ENCODE data around the gene FOSB.
A peak's percentile ranks its signal among the peaks of the same experiment; 100 is the strongest.
"Not testable (repeated sequence)": the region's sequence is repeated elsewhere in the genome, so short reads cannot be mapped to it uniquely, and the experiment has no call there.

Gene FOSB
- total RNA-seq, result 23.4 to 282 (median 194) reads per million in 4 experiments

GRCh38 chr19:45467456-45468158 is at the start of gene FOSB:
Gene FOSB (plus strand): TSS chr19:45467996. CDS start chr19:45468587, 591 bp downstream.
- DNase-seq, result peak; percentile 97

DNA sequence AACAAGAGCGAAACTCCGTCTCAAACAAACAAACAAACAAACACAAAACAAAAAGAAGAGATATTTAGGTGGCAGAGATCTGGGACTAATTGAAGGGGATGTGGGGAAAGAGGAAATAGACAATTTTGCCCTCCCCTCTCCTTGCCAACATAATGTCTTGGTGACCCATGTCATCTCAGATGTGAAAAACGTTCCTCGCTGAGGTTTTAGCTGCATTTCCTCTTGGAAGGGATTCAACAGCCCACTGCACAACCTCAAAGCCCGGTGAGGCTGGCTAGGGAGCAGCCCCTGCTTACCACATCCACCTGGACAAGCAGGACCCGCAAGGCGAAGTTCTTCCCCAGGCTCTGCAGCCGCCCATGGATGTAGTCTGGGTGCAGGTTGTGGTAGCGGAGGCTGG is 49.0 kb upstream of the FOSB start:
- no peak for DNase-seq

GRCh38 chr19:45419396-45419795 is 48.4 kb upstream of the FOSB start:
- no peak for DNase-seq

DNA sequence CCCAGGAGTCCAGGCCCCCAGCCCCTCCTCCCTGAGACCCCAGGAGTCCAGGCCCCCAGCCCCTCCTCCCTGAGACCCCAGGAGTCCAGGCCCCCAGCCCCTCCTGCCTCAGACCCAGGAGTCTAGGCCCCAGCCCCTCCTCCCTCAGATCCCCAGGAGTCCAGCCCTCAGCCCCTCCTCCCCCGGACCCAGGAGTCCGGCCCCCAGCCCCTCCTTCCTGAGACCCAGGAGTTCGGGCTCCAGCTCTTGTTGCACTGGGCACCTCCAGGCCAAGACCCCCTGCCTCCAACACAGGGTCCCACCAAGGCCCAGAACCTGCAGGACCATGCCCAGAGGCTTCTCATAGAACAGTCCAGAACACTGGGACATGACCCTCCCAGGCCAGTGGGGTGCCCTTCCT is 47.9 kb upstream of the FOSB start:
- DNase-seq, result no peak

- DNase-seq, result no peak
Observed at GRCh38 chr19:45420356-45420755, 47.4 kb upstream of the FOSB start.

DNA sequence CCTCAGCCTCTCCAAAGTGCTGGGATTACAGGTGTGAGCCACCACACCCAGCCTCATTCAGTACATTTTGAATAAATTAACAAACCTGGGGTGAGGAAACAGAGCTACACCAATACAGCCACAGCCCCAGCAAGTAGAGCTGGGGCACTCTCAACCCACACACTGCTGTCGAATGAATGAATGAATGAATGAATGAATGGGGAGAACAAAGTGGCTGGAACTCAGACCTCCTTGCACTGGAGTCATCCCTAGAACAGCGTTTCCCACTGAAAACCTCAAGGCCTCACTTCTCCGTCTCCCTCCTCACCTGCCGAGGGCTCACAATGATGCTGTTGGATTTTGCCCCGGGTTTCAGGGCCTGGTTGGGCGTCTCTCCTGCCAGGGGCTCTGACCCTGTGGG is 46.9 kb upstream of the FOSB start:
- no peak for DNase-seq

DNA sequence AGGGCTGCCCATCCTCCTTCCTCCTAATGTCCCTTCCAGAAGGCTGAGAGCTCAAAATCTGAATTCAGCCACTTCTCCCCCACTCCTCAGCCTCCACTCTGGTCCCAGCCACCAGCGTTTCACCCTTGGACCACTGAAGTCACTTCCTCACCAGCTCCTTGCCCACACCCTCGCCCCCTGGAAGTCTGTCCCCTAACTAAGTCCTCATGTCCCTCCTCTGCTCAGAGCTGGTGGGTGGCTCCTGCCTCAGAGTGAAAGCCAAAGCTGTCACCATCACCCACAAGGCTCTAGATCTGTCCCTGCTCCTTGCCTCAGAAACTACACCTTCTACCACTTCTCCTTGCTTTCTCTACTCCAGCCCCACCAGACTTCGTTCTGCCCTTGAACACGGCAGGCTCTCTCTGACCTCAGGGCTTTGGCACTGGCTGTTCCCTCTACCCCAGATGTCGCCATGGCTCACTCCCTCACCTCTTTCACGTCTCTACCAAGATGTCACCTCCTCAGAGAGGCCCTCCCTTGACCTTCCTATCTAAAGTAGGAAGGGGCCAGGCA is 45.8 kb upstream of the FOSB start:
- no peak for DNase-seq

GRCh38 chr19:45423033-45423588 is 44.7 kb upstream of the FOSB start:
- DNase-seq, result peak; percentile 76

GRCh38 chr19:45423589-45424190 is 44.1 kb upstream of the FOSB start, which contains the start of gene ERCC1:
Gene ERCC1 (minus strand): TSS chr19:45423917. CDS start chr19:45423374, 543 bp downstream.
- no peak for DNase-seq

DNA sequence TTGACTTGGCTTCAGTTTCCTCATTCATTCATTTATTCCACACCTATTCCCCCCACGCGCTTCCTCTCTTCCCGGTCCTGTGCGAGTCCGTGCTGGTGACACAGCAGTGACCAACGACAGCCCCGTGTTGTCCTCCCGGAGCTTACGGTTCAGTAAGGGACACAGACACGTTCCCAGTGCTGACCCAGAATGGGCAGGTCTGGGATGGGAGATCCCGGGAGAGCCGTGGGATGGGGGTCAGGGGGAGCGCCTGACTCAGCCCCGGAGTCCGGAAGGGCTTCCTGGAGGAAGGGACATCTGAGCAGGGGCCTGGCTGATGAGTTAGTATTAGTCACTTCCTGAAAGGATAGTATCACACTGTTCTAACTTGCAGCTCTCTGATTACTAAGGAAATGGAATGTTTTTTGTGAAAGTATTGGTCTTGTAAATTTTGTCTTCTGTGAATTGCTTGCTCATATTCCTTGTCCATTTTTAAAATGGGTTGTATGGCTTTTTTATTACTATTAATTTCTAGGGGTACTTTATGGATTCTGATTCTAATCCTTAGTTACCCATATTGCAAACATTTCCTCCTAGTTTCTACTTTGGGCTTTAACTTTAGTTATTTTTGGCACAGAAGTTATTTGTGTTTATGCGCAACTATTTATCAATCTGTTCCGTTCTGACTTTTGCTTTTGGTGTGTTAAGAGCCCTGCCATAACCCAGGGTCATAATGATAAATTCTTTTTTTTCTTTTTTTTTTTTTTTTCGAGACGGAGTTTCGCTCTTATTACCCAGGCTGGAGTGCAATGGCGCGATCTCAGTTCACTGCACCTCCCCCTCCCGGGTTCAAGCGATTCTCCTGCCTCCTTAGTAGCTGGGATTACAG is 43.4 kb upstream of the FOSB start:
- no peak for DNase-seq

- no peak for DNase-seq
Observed at GRCh38 chr19:45428384-45429231, 39.2 kb upstream of the FOSB start.

DNA sequence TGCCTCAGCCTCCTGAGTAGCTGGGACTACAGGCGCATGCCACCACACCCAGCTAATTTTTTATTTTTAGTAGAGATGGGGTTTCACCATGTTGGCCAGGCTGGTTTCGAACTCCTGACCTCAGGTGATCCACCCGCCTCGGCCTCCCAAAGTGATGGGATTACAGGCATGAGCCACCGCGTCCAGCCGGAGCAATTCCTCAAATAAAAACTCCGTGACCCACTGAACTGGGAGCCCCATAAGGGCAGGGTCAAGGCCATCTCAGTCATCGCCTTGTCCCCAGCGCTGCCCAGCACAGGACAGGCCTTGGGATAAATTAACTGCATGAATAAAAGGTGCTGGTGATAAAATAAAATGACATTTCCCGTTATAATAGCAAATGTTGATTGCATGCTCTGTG is 37.9 kb upstream of the FOSB start:
- not testable (repeated sequence) for DNase-seq

DNA sequence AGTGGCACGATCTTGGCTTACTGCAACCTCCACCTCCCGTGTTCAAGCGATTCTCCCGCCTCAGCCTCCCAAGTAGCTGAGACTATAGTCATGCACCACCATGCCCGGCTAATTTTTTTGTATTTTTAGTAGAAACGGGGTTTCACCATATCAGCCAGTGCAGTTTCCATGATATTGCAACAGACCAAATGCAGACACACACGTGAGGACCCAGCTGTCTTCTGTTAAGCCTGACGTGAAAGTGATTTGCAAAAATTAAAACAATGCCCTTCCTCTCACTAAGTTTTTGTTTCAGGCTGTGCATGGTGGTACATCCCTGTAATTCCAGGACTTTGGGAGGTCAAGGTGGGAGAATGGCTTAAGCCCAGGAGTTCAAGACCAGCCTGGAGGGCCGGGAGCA is 36.8 kb upstream of the FOSB start:
- not testable (repeated sequence) for DNase-seq

GRCh38 chr19:45432543-45432942 is 35.3 kb upstream of the FOSB start:
- not testable (repeated sequence) for DNase-seq

DNA sequence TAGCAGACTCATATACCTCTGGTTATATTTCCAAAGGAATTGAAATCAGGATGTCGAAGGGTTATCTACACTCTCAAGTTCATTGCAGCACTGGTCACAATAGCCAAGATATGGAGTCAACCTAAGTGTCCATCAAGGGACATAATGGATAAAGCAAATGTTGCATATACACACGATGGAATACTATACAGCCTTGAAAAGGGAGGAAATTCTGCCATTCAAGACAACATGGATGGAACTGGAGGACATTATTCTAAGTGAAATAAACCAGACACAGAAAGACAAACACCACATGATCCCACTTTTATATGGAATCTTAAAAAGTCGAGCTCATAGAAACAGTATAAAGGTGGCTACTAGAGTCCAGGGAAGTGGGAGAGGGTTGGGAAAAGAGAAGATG is 30.5 kb upstream of the FOSB start:
- no peak for DNase-seq

DNA sequence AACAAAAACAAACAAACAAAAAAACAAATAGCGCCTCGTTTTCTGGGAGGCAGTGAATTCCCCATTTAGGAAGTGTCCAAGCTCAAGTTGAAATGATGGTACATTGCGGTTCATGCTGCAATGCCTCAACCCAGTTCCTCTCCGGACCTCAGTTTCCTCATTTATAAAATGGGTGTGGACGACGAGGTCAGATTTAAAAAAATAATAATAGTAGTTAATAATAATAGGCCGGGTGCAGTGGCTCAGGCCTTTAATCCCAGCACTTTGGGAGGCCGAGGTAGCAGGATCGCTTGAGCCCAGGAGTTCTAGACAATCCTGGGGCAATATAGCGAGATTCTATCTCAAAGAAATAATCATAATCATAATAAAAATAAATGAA is 28.6 kb upstream of the FOSB start:
- DNase-seq, result no peak

- peak; percentile 84 for DNase-seq
Observed at GRCh38 chr19:45439569-45440258, 28.1 kb upstream of the FOSB start.

GRCh38 chr19:45440259-45440638 is 27.5 kb upstream of the FOSB start:
- DNase-seq, result no peak

DNA sequence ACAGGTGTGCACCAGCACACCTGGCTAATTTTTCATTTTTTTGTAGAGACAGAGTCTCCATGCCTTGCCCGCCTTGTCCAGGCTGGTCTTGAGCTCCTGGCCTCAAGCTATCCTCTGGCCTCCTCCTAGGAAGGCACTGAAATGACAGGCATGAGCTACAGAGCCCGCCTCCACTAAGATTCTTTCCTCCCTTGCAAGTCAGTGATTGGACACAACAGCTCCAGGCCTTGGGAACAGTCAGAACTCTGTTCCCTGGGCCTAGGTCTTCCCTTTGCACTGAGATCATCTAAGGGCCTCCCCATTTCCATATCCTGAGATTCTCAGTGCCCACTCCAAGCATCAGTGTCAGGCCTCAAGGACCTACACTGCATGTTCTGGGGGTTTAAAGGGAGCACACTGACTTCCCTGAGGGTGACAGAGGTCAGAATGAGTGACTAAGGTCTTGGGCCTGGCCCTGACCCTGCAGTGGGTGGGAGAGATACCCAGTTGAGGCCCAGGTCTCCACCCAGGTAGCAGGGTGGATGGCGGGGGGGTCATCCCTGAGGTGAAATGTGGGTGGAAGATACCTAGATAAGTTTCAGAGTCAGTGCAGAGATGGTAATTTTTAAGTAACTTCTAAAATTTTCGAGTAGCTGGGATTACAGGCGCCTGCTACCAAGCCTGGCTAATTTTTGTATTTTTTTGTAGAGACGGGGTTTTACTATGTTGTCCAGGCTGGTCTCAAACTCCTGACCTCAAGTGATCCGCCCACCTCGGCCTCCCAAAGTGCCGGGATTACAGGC is 26.7 kb upstream of the FOSB start:
- no peak for DNase-seq

- no peak for DNase-seq
Observed at GRCh38 chr19:45442408-45442777, 25.4 kb upstream of the FOSB start.
